HG03196 (cell line): ENCODE data around the gene RASGRF2.

Source experiments
- ATAC-seq: cut with Tn5 transposase; IDR thresholded peaks from one replicate; pipeline ENCODE4 v1.9.1; 2021; ENCODE audit not compliant: unreplicated experiment

Gene RASGRF2

DNA sequence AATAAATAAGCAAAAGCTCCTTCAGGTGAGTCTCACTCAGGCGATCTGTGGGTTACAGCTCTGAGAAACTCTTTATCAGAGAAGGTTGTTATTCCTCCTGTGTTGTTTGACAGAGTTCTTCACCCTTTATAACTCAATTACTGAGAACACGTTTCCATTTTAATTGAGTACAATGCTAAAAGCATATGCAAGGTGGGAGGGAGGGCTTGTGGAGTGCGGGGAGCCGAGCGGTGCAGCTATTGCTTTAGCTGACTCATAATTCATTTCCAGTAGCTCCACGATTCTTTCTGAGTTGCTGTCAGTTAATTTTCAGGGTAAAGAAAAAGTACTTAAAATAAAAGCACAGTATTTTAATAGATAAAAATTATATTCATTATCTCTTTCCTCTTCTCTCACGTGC, 168.3 kb downstream of the RASGRF2 start:
- ATAC-seq: no peak

- no peak for ATAC-seq
Observed at GRCh38 chr5:81132381-81132780, 172.2 kb downstream of the RASGRF2 start.

GRCh38 chr5:81134066-81134465, 173.9 kb downstream of the RASGRF2 start:
- no peak for ATAC-seq

DNA sequence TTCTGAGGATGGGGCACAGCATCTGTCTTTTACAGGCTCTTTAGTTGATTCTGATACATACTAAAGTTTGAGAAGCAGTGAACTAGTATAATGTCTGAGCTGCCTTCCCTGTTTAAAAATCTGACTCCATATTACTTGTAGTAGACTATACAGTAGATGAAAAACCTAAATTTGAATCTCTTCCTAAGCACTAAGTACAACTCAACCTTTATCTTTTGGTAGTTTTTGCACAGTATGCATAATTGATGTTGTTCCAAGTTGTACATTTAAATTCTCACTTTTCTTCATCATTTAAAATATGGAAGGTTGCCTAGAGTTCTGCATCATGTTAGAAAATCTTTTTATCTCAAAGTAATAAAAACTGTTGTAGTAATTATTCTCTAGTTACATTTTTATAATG, 174.4 kb downstream of the RASGRF2 start:
- no peak for ATAC-seq

DNA sequence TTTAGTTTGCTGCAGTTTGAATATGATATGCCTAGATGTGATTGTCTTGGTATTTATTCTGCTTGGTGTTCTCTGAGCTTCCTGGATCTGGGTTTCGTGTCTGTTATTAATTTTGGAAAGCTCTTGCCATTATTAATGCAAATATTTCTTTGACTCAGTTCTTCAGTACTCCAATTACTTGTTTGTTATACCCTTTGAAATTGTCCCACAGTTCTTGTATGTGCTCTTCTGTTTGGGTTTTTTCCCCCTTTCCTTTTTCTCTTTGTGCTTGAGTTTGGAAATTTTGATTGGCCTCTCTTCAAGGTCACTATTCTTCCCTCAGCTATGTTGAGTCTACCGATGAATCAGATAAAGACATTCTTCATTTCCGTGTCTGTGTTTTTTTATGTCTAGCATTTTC, 176.4 kb downstream of the RASGRF2 start:
- no peak for ATAC-seq

DNA sequence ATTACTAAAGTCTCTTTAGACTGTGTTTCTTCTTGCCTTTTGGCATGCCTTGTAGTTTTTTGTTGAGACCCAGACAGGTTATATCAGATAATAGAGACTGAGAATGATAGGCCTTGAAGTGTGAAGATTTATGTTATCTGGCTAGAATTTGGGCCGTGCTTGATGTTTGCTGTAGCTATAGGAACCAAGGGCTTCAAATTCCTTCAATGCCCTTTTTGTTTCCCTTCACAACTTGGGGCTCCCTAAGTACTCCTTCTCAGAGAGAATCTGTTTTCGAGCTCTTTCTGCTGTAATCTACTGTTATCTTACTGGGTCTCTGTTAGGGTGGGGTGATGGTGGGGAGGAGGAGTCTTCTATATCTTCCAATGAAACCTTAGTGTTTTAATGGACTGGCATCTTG, 177.7 kb downstream of the RASGRF2 start:
- no peak for ATAC-seq

GRCh38 chr5:81140441-81140840, 180.3 kb downstream of the RASGRF2 start:
- no peak for ATAC-seq

DNA sequence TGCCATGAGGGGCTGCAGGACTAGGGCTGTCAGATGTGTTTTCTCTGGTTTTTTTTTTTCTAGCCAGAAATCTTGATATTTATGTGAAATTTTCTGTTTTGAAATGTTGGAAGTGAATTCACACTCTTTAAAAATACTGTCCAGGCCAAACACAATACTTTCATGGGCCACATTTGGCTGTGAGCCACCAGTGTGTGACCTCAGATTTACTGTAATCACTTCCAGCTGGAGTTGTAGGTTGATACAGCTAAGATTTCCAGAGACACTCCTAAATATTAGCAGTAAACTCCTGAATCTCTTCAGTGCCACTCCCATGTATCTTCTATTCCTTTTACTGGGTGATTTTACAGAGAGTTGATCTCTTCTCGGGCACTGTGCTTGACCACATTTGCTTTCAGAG, 180.8 kb downstream of the RASGRF2 start:
- ATAC-seq: no peak

- no peak for ATAC-seq
Observed at GRCh38 chr5:81142108-81142507, 181.9 kb downstream of the RASGRF2 start.

- ATAC-seq: no peak
Observed at GRCh38 chr5:81145329-81145935, 185.3 kb downstream of the RASGRF2 start.

- ATAC-seq: no peak
Observed at GRCh38 chr5:81146031-81146430, 185.9 kb downstream of the RASGRF2 start.

GRCh38 chr5:81147011-81147885, 187.1 kb downstream of the RASGRF2 start:
- ATAC-seq: no peak

- no peak for ATAC-seq
Observed at GRCh38 chr5:81147886-81148571, 187.9 kb downstream of the RASGRF2 start.

DNA sequence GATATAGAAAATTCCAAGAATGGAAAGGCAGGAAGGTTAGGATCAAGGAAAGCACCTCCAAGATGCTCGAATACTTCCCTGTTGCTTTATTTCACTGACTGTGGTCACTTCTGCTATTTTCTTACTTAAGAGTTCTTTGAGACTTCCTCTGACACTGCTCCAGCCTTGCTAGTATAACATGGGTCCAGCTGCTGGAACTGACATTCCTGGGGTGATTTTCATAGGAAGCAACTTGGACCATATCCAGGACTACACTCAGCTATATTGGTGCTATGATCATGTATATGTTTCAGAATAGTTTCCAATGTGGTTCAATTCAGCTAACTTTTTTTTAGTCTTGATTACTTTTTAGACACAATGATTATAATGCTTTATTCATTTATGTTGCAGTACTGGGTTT, 191.4 kb downstream of the RASGRF2 start:
- ATAC-seq: no peak

- ATAC-seq: no peak
Observed at GRCh38 chr5:81154725-81155124, 194.6 kb downstream of the RASGRF2 start.

- ATAC-seq: no peak
Observed at GRCh38 chr5:81156732-81157131, 196.6 kb downstream of the RASGRF2 start.

DNA sequence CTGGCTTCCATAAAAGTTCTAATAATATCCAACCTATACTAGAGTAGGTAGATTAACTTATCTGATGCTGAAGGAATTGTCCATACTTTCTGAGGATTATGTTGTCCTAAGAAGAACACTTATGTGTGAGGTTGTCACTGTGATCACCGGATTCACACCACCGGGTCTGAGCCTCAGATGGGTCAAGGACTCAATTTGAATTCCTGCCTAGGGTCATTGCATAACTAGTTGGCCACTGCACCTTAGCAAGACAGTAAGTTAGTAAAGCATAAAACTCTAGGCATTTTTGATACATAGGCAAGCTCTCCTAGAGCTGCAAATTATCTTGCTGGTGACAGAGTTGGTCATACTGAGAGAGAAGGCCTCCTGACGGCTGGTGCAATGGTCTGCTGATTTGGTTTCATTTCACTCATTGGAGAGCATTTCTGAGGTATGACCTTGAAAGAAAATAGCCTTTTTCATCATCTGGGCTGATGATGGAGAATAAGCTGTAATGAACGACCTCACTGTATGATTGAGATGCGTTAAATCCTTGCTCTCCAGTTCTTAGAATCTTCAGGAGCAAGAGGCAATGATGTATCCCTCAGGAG, 200.9 kb downstream of the RASGRF2 start:
- ATAC-seq: peak; percentile 77

DNA sequence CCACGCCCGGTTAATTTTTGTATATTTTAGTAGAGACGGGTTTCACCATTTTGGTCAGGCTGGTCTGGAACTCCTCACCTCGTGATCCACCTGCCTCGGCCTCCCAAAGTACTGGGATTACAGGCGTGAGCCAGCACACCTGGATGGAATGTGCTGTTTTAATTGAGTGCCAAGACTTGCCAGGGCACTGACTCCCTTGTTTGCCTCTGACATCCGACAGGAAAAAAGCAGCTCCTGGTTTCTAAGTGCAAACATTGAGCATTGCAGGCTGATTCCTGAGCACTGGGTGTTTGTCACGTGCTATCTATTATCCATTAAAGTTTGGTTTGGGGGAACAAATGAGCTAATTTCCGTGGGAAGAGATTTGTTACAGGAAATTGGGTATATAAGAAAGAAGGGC, 202.3 kb downstream of the RASGRF2 start:
- ATAC-seq: no peak

DNA sequence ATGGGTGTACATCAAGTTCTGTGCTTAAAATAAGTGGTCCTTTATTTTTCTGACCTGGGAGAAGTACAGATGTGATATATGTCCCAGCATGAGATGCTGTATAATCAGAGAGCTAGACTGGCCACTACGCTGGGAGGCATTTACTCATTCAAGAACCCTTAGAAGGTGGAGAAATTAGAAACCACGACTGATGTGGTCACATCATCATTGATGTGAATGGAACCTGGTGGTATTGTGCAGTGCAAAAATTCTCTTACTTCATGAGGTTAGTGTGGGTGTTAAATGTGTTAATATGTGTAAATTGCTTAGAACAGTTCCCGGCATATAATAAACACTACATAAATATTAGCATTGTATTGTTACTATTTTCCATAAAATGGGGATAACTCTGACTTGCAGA, 203.5 kb downstream of the RASGRF2 start:
- no peak for ATAC-seq

DNA sequence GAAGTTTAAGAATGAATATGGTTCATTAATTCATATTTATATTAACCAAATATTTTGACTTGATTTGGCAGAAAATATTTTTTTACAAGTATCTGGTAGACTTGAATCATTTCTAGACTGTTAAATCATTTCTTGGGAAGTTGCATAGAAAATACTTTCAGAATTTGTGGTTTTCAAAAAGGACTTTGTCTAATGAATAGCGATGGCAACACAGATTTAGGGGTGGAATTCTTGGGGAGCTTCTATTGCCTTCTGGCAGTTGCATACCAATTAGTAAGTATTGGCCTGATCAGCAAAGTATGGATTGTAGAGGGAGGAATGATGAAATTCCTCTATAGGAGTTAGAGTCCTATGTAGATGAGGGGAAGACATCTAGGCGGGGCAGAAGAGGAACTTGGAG, 204.3 kb downstream of the RASGRF2 start:
- ATAC-seq: no peak

DNA sequence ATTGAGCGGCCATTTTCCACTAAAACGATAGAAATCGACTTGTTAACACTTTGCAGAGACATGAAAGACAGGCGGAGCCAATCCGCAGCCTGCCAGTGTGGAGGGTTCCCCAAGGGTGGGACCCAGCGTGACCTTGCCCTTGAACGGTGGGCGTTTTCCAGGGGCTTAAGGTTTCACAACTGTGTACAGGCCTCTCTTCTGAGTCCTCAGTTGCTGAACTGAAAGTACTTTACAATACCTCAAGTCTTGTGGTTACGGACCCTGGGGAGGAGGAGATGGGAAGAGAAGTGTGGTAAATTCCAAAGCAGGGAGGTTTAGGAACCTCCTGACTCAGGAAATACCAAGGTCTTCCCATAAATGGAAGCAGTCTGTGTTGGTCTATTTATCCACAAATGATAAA, 204.8 kb downstream of the RASGRF2 start:
- ATAC-seq: no peak
